Measurements from ENCODE around the gene ZNF710. TPM values are rescaled to one million over a fixed set of nuclear protein-coding genes. Genes with fewer than 3 reads are reported as not detected.
"Not testable (repeated sequence)": the region's sequence is repeated elsewhere in the genome, so short reads cannot be mapped to it uniquely, and the experiment has no call there.

Gene ZNF710
- total RNA-seq, 2 experiments from 2014 or later: 27.0 to 28.5 TPM

GRCh38 chr15:90067953-90068606 is 67.0 kb downstream of the ZNF710 start:
- POLR2A ChIA-PET: no interaction called here
- Mint-ChIP-seq H3K27me3 (no peaks in the 10 kb centered on the region), H3K27ac (no peak overlapping the region), H3K4me3 (no peak overlapping the region), H3K36me3 (peaks cover 10% of the 10 kb centered on the region), H3K9me3 (no peaks in the 10 kb centered on the region), H3K4me1 (ENCODE audit: low read depth) (peaks cover 9% of the 10 kb centered on the region)
- DNase-seq: no peak
- CTCF ChIA-PET: interaction anchor here (0.9 kb wide), 1 partner anchor 193 kb away, joined by 3 read pairs; no protein-coding TSS in a partner anchor
- intact Hi-C loops (cut with micrococcal nuclease): no loop called here

- H3K4me3 Mint-ChIP-seq, H3K27ac Mint-ChIP-seq, H3K9me3 Mint-ChIP-seq, DNase-seq, POLR2A ChIA-PET, H3K27me3 Mint-ChIP-seq: not testable (repeated sequence)
- CTCF ChIA-PET: interaction anchor here (0.6 to 3.0 kb wide), 19 partner anchors 8 to 331 kb away, joined by 3 to 18 read pairs (median 9); partner anchors contain the start of gene IDH2
- Mint-ChIP-seq H3K4me1 (ENCODE audit: low read depth) (peaks cover 14% of the 10 kb centered on the region), H3K36me3 (peaks cover 12% of the 10 kb centered on the region)
- intact Hi-C loops (cut with micrococcal nuclease): loop anchor here (1.0 to 5.0 kb wide), 2 partner anchors 172 to 308 kb away; no protein-coding TSS in a partner anchor
These were observed 69.5 kb downstream of the ZNF710 start for GRCh38 chr15:90070623-90071022.

GRCh38 chr15:90071220-90071807 is 70.2 kb downstream of the ZNF710 start:
- peak; percentile 84 for DNase-seq
- intact Hi-C loops (cut with micrococcal nuclease): loop anchor here (1.0 to 5.0 kb wide), 2 partner anchors 173 to 309 kb away; no protein-coding TSS in a partner anchor
- no peaks in the 10 kb centered on the region for H3K27me3 Mint-ChIP-seq
- H3K27ac Mint-ChIP-seq: no peak overlapping the region
- no peaks in the 10 kb centered on the region for H3K9me3 Mint-ChIP-seq
- H3K4me1 Mint-ChIP-seq (ENCODE audit: low read depth): peaks cover 21% of the 10 kb centered on the region
- no peak overlapping the region for H3K4me3 Mint-ChIP-seq
- peaks cover 16% of the 10 kb centered on the region for H3K36me3 Mint-ChIP-seq
- ChIA-PET CTCF (interaction anchor here (0.6 to 3.0 kb wide), 24 partner anchors 9 to 331 kb away, joined by 3 to 18 read pairs (median 5); partner anchors contain the start of gene IDH2), POLR2A (no interaction called here)

GRCh38 chr15:90072978-90073640 is 72.0 kb downstream of the ZNF710 start:
- no peak for DNase-seq
- CTCF ChIA-PET: interaction anchor here (0.9 to 3.0 kb wide), 2 partner anchors 12 to 69 kb away, joined by 3 to 18 read pairs; no protein-coding TSS in a partner anchor
- intact Hi-C loops (cut with micrococcal nuclease): loop anchor here (5.0 kb wide), 1 partner anchor 311 kb away; no protein-coding TSS in a partner anchor
- Mint-ChIP-seq H3K36me3 (peaks cover 15% of the 10 kb centered on the region), H3K4me1 (ENCODE audit: low read depth) (peaks cover 21% of the 10 kb centered on the region), H3K27ac (no peak overlapping the region), H3K27me3 (no peaks in the 10 kb centered on the region), H3K4me3 (no peak overlapping the region), H3K9me3 (no peaks in the 10 kb centered on the region)
- POLR2A ChIA-PET: no interaction called here

- Mint-ChIP-seq H3K36me3 (peaks cover 13% of the 10 kb centered on the region), H3K4me3 (no peak overlapping the region), H3K27me3 (no peaks in the 10 kb centered on the region), H3K9me3 (no peaks in the 10 kb centered on the region), H3K27ac (no peak overlapping the region), H3K4me1 (ENCODE audit: low read depth) (peaks cover 21% of the 10 kb centered on the region)
- intact Hi-C loops (cut with micrococcal nuclease): loop anchor here (5.0 kb wide), 1 partner anchor 312 kb away; no protein-coding TSS in a partner anchor
- ChIA-PET CTCF (interaction anchor here (1.5 to 2.0 kb wide), 2 partner anchors 71 to 199 kb away, joined by 3 to 7 read pairs; no protein-coding TSS in a partner anchor), POLR2A (no interaction called here)
- DNase-seq: no peak
These were observed 72.9 kb downstream of the ZNF710 start for GRCh38 chr15:90074023-90074422.

- Mint-ChIP-seq H3K4me1 (ENCODE audit: low read depth) (peaks cover 21% of the 10 kb centered on the region), H3K9me3 (no peaks in the 10 kb centered on the region), H3K27me3 (no peaks in the 10 kb centered on the region), H3K27ac (no peak overlapping the region), H3K4me3 (no peak overlapping the region), H3K36me3 (peaks cover 10% of the 10 kb centered on the region)
- POLR2A ChIA-PET: interaction anchor here (0.7 to 1.4 kb wide), 2 partner anchors 181 to 1446 kb away, joined by 4 to 6 read pairs; partner anchors contain the start of gene AP3S2
- intact Hi-C loops (cut with micrococcal nuclease): loop anchor here (1.0 to 5.0 kb wide), 2 partner anchors 22 to 313 kb away; no protein-coding TSS in a partner anchor
- CTCF ChIA-PET: interaction anchor here (0.9 to 2.1 kb wide), 5 partner anchors 12 to 313 kb away, joined by 3 to 17 read pairs (median 4); no protein-coding TSS in a partner anchor
- no peak for DNase-seq
These were observed 73.8 kb downstream of the ZNF710 start for GRCh38 chr15:90074916-90075315.

GRCh38 chr15:90075420-90076289 is 74.5 kb downstream of the ZNF710 start:
- DNase-seq: peak; percentile 83
- H3K4me1 Mint-ChIP-seq (ENCODE audit: low read depth): peaks cover 21% of the 10 kb centered on the region
- no peaks in the 10 kb centered on the region for H3K27me3 Mint-ChIP-seq
- POLR2A ChIA-PET: interaction anchor here (0.7 to 1.4 kb wide), 4 partner anchors 21 to 1446 kb away, joined by 3 to 6 read pairs (median 4); partner anchors contain the start of gene AP3S2
- peaks cover 10% of the 10 kb centered on the region for H3K36me3 Mint-ChIP-seq
- CTCF ChIA-PET: interaction anchor here (0.9 to 2.1 kb wide), 6 partner anchors 9 to 314 kb away, joined by 3 to 17 read pairs (median 4); no protein-coding TSS in a partner anchor
- no peak overlapping the region for H3K4me3 Mint-ChIP-seq
- intact Hi-C loops (cut with micrococcal nuclease): loop anchor here (1.0 kb wide), 1 partner anchor 22 kb away; no protein-coding TSS in a partner anchor
- H3K27ac Mint-ChIP-seq: peak overlapping the region; percentile 67
- no peaks in the 10 kb centered on the region for H3K9me3 Mint-ChIP-seq

GRCh38 chr15:90076716-90077115 is 75.6 kb downstream of the ZNF710 start:
- no peak for DNase-seq
- H3K27ac Mint-ChIP-seq: no peak overlapping the region
- peaks cover 14% of the 10 kb centered on the region for H3K36me3 Mint-ChIP-seq
- peaks cover 18% of the 10 kb centered on the region for H3K4me1 Mint-ChIP-seq (ENCODE audit: low read depth)
- no peaks in the 10 kb centered on the region for H3K27me3 Mint-ChIP-seq
- ChIA-PET POLR2A (interaction anchor here (0.7 kb wide), 1 partner anchor 333 kb away, joined by 4 read pairs; no protein-coding TSS in a partner anchor), CTCF (interaction anchor here (2.1 kb wide), 1 partner anchor 10 kb away, joined by 17 read pairs; no protein-coding TSS in a partner anchor)
- intact Hi-C loops (cut with micrococcal nuclease): no loop called here
- H3K9me3 Mint-ChIP-seq: no peaks in the 10 kb centered on the region
- H3K4me3 Mint-ChIP-seq: no peak overlapping the region

GRCh38 chr15:90078965-90079364 is 77.8 kb downstream of the ZNF710 start:
- Mint-ChIP-seq H3K36me3 (peaks cover 18% of the 10 kb centered on the region), H3K27ac (no peak overlapping the region), H3K4me3 (no peak overlapping the region), H3K27me3 (no peaks in the 10 kb centered on the region), H3K9me3 (no peaks in the 10 kb centered on the region), H3K4me1 (ENCODE audit: low read depth) (peaks cover 18% of the 10 kb centered on the region)
- ChIA-PET CTCF (interaction anchor here (0.9 to 2.5 kb wide), 3 partner anchors 8 to 318 kb away, joined by 3 to 11 read pairs (median 3); no protein-coding TSS in a partner anchor), POLR2A (no interaction called here)
- intact Hi-C loops (cut with micrococcal nuclease): no loop called here
- no peak for DNase-seq

GRCh38 chr15:90079619-90080457 is 78.7 kb downstream of the ZNF710 start:
- H3K36me3 Mint-ChIP-seq: peaks cover 22% of the 10 kb centered on the region
- H3K27me3 Mint-ChIP-seq: no peaks in the 10 kb centered on the region
- H3K4me1 Mint-ChIP-seq (ENCODE audit: low read depth): peaks cover 15% of the 10 kb centered on the region
- no peak for DNase-seq
- CTCF ChIA-PET: interaction anchor here (1.0 to 2.5 kb wide), 2 partner anchors 9 to 319 kb away, joined by 3 to 11 read pairs; no protein-coding TSS in a partner anchor
- POLR2A ChIA-PET: interaction anchor here (1.0 kb wide), 1 partner anchor 50 kb away, joined by 3 read pairs; no protein-coding TSS in a partner anchor
- H3K27ac Mint-ChIP-seq: no peak overlapping the region
- no peaks in the 10 kb centered on the region for H3K9me3 Mint-ChIP-seq
- intact Hi-C loops (cut with micrococcal nuclease): no loop called here
- H3K4me3 Mint-ChIP-seq: no peak overlapping the region
